IMR-90 (cell line): ENCODE results near the gene RPLP1. TPM values are rescaled to one million over a fixed set of nuclear protein-coding genes. Genes with fewer than 3 reads are reported as not detected.

Source experiments
- ATAC-seq: fragments of 200-7000 bp; cut with Tn5 transposase; 2 replicates; pipeline ENCODE4 v1.9.1; 2020; ENCODE audit warnings: low read depth, mild to moderate bottlenecking, moderate library complexity
- Bru-seq: library from RNA; stranded (reverse); fragments of 400-500 nt; gene quantifications from one replicate; lab custom pipeline; 2021; lab: Mats Ljungman, UMichigan
- BruChase-seq, 2 experiments: library from RNA; stranded (reverse); fragments of 400-500 nt; gene quantifications; one replicate each; lab custom pipeline; 2021; lab: Mats Ljungman, UMichigan
- BruUV-seq: library from RNA; stranded (reverse); fragments of 400-500 nt; replicated peaks from 2 replicates; lab custom pipeline; 2021; lab: Mats Ljungman, UMichigan
- CTCF ChIA-PET: fragments of 300-600 bp; formaldehyde crosslinking; extraction: SDS; loops from one replicate; lab custom pipeline; 2021; ENCODE audit warnings: antibody characterized with exemption; lab: Yijun Ruan, JAX
- POLR2A ChIA-PET: fragments of 300-600 bp; sonication (Branson Sonifier 250); formaldehyde crosslinking; loops from one replicate; lab custom pipeline; 2022; ENCODE audit warnings: antibody characterized with exemption; ENCODE audit not compliant: unreplicated experiment; lab: Charles Lee
- DNase-seq: peaks from one replicate; pipeline ENCODE4 v3.0.0; 2013
- H2AFZ ChIP-seq: replicated peaks from 2 replicates; pipeline ENCODE3; 2013; ENCODE audit warnings: low read length, mild to moderate bottlenecking; ENCODE audit not compliant: poor library complexity
- H2AK5ac ChIP-seq: 2 replicates; pipeline ENCODE4 v1.6.1; 2013; ENCODE audit warnings: low read depth, low read length, inconsistent platforms
- H2AK9ac ChIP-seq: replicated peaks from 2 replicates; pipeline ENCODE3; 2013; ENCODE audit warnings: mild to moderate bottlenecking, low read depth, low read length, moderate library complexity; ENCODE audit not compliant: poor library complexity
- H2BK120ac ChIP-seq: 2 replicates; pipeline ENCODE4 v1.6.1; 2013; ENCODE audit warnings: low read depth, low read length, inconsistent platforms
- H2BK15ac ChIP-seq: 3 replicates; pipeline ENCODE4 v1.6.1; 2013; ENCODE audit warnings: low read depth, low read length, inconsistent platforms
- H2BK20ac ChIP-seq: 2 replicates; pipeline ENCODE4 v1.6.1; 2013; ENCODE audit warnings: low read depth, mild to moderate bottlenecking, inconsistent platforms, low read length, moderate library complexity
- H2BK5ac ChIP-seq: 2 replicates; pipeline ENCODE4 v1.6.1; 2013; ENCODE audit warnings: mild to moderate bottlenecking, low read depth, low read length, inconsistent platforms; ENCODE audit not compliant: poor library complexity, severe bottlenecking
- H3K14ac ChIP-seq: replicated peaks from 2 replicates; pipeline ENCODE4 v1.6.1; 2013; ENCODE audit warnings: low read depth, low read length, inconsistent platforms
- H3K18ac ChIP-seq: 2 replicates; pipeline ENCODE4 v1.6.1; 2013; ENCODE audit warnings: low read depth, low read length, control low read depth
- H3K23ac ChIP-seq: 2 replicates; pipeline ENCODE4 v1.6.1; 2013; ENCODE audit warnings: low read depth, low read length, inconsistent platforms
- H3K27ac ChIP-seq: 2 replicates; pipeline ENCODE4 v1.5.1; 2013; ENCODE audit warnings: mild to moderate bottlenecking, control low read depth, low read length; ENCODE audit not compliant: insufficient read depth
- H3K27me3 ChIP-seq: 2 replicates; pipeline ENCODE4 v1.6.1; 2013; ENCODE audit warnings: low read length; ENCODE audit not compliant: control insufficient read depth, insufficient read depth
- H3K36me3 ChIP-seq: 2 replicates; pipeline ENCODE4 v1.6.1; 2013; ENCODE audit warnings: low read length, mixed read lengths; ENCODE audit not compliant: control insufficient read depth, insufficient read depth
- H3K4ac ChIP-seq: 2 replicates; pipeline ENCODE4 v1.6.1; 2013; ENCODE audit warnings: low read depth, low read length, inconsistent platforms
- H3K4me1 ChIP-seq: 2 replicates; pipeline ENCODE4 v1.6.1; 2013; ENCODE audit warnings: low read length, mixed read lengths; ENCODE audit not compliant: control insufficient read depth, insufficient read depth
- H3K4me2 ChIP-seq: 2 replicates; pipeline ENCODE4 v1.6.1; 2013; ENCODE audit warnings: low read depth, mild to moderate bottlenecking, control low read depth, low read length, moderate library complexity
- H3K4me3 ChIP-seq: 2 replicates; pipeline ENCODE4 v1.5.1; 2013; ENCODE audit warnings: low read depth, mild to moderate bottlenecking, control low read depth, low read length, moderate library complexity; ENCODE audit not compliant: insufficient read depth
- H3K56ac ChIP-seq: 2 replicates; pipeline ENCODE4 v1.6.1; 2013; ENCODE audit warnings: low read length, inconsistent platforms; ENCODE audit not compliant: insufficient read depth; ENCODE audit errors: extremely low read depth
- H3K79me1 ChIP-seq, 2 experiments: 2 replicates each; pipeline ENCODE4 v1.6.1; 2013; ENCODE audit warnings: low read length in 2 of 2, inconsistent platforms in 1 of 2, low read depth in 1 of 2
- H3K9ac ChIP-seq: 2 replicates; pipeline ENCODE4 v1.6.1; 2013; ENCODE audit warnings: low read depth, low read length, control low read depth
- H3K9me1 ChIP-seq: 2 replicates; pipeline ENCODE4 v1.6.1; 2013; ENCODE audit warnings: low read length, inconsistent platforms; ENCODE audit not compliant: insufficient read depth
- H3K9me3 ChIP-seq: 2 replicates; pipeline ENCODE4 v1.6.1; 2013; ENCODE audit warnings: low read length; ENCODE audit not compliant: control insufficient read depth, insufficient read depth
- H4K20me1 ChIP-seq: 2 replicates; pipeline ENCODE4 v1.6.1; 2013; ENCODE audit warnings: low read length, inconsistent platforms; ENCODE audit not compliant: insufficient read depth
- H4K5ac ChIP-seq: 2 replicates; pipeline ENCODE4 v1.6.1; 2013; ENCODE audit warnings: mild to moderate bottlenecking, low read depth, low read length, control low read depth
- H4K8ac ChIP-seq, 2 experiments: 2 replicates each; pipeline ENCODE4 v1.6.1; 2013; ENCODE audit warnings: low read depth in 2 of 2, low read length in 2 of 2, control low read depth in 1 of 2, inconsistent platforms in 1 of 2
- H4K91ac ChIP-seq: 2 replicates; pipeline ENCODE4 v1.6.1; 2013; ENCODE audit warnings: low read depth, low read length, inconsistent platforms; ENCODE audit not compliant: insufficient read depth
- CEBPB ChIP-seq: IDR thresholded peaks from 2 replicates; pipeline ENCODE4 v1.6.1; 2012; ENCODE audit warnings: low read depth, low read length, improper control_type of control experiment
- CHD1 ChIP-seq: IDR thresholded peaks from 2 replicates; pipeline ENCODE4 v1.6.1; 2012; ENCODE audit warnings: low read depth, low read length, improper control_type of control experiment
- MAZ ChIP-seq: IDR thresholded peaks from 2 replicates; pipeline ENCODE4 v1.6.1; 2012; ENCODE audit warnings: low read depth, mild to moderate bottlenecking, low read length, improper control_type of control experiment, moderate library complexity, borderline replicate concordance
- MXI1 ChIP-seq: IDR thresholded peaks from 2 replicates; pipeline ENCODE4 v1.6.1; 2012; ENCODE audit warnings: low read depth, mild to moderate bottlenecking, low read length, moderate library complexity, borderline replicate concordance
- POLR2A ChIP-seq: IDR thresholded peaks from 2 replicates; pipeline ENCODE4 v1.6.1; 2012; ENCODE audit warnings: mild to moderate bottlenecking, low read depth, low read length
- RAD21 ChIP-seq: IDR thresholded peaks from 2 replicates; pipeline ENCODE4 v1.6.1; 2012; ENCODE audit warnings: low read length, improper control_type of control experiment
- SMC3 ChIP-seq: fragments of 150-350 bp; IDR thresholded peaks from 2 replicates; pipeline ENCODE4 v1.6.1; 2016; ENCODE audit warnings: low read depth, mild to moderate bottlenecking, antibody characterized with exemption, low read length, moderate library complexity
- USF2 ChIP-seq: fragments of 150-350 bp; IDR thresholded peaks from 2 replicates; pipeline ENCODE4 v1.6.1; 2017; ENCODE audit warnings: mild to moderate bottlenecking, antibody characterized with exemption, low read length, low read depth
- WGBS, 2 experiments: methylation state at CpG; one replicate each; pipeline versions ENCODE4 v1.1.5 to v1.1.7; 2013; ENCODE audit warnings: missing lambda C conversion rate in 2 of 2; ENCODE audit not compliant: insufficient read length in 1 of 2; ENCODE audit errors: extremely low coverage in 2 of 2; 5-methylcytosine and 5-hydroxymethylcytosine counted together
- dilution Hi-C: fragments of 300-500 bp; cut with HindIII; formaldehyde crosslinking; loops from one replicate; pipeline ENCODE4 v1.14.3; 2018; ENCODE audit warnings: low sequenced_read_pairs; ENCODE audit not compliant: unreplicated experiment
- in situ Hi-C: fragments of 300-500 bp; cut with MboI; formaldehyde crosslinking; loops from 3 replicates; pipeline ENCODE4 v1.14.3; 2019; ENCODE audit warnings: low sequenced_read_pairs, inconsistent platforms, mixed read lengths
- intact Hi-C: fragments of 100-400 bp; cut with micrococcal nuclease; formaldehyde crosslinking; loops from 2 replicates; pipeline ENCODE4 v1.10.0; 2022
- long read RNA-seq: library from polyadenylated mRNA; unstranded; transcript quantifications from one replicate; pipeline ENCODE4 v2.0.0, GENCODE V29; 2021; ENCODE audit not compliant: unreplicated experiment
- polyA plus RNA-seq, 3 experiments: library from polyadenylated mRNA; depleted of rRNA; stranded (reverse); fragments of >200 nt; gene quantifications; 2 replicates each; pipeline ENCODE4 v1.2.3, GENCODE V29; 2012; ENCODE audit warnings: low replicate concordance in 1 of 3
- total RNA-seq: library from RNA; depleted of rRNA; stranded (reverse); fragments of >200 nt; gene quantifications from 2 replicates; pipeline ENCODE4 v1.2.3, GENCODE V29; 2012; rRNA removed

RPLP1 gene
- 97.0 and 132 TPM in 2 replicates for total RNA-seq
- 1,440 and 1,469 TPM in 2 replicates for polyA plus RNA-seq (2012; rRNA removed)
- polyA plus RNA-seq (2012; cell fraction: cytosol; rRNA removed): 865 and 2,195 TPM in 2 replicates
- polyA plus RNA-seq (2012; cell fraction: nucleus; rRNA removed; ENCODE audit: low replicate concordance): 449 and 618 TPM in 2 replicates
- Bru-seq, nascent RNA: percentile 100 among the genes with signal in this experiment
- percentile 100 among the genes with signal in this experiment for BruChase-seq, experiment 1, labeled RNA remaining after a 6-hour chase
- BruChase-seq, experiment 2, labeled RNA remaining after a 2-hour chase: percentile 100 among the genes with signal in this experiment
- long read RNA-seq, transcript RPLP1-201 (4 exons, 1,197 nt): major isoform, 1,036 of 1,284 reads
- long read RNA-seq, transcript RPLP1-204 (3 exons, 940 nt): minor isoform, 27 of 1,284 reads
- long read RNA-seq, partial matches to known transcripts: 209 of 1,284 reads
- long read RNA-seq, other reads (novel, unspliced or antisense): 9 of 1,284 reads

- Histone ChIP-seq H4K5ac (peak within 1 kb of the TSS; percentile 80), H4K20me1 (peaks cover 53% of the 10 kb centered on the region), H3K23ac (peak within 1 kb of the TSS; percentile 94), H3K9ac (peak within 1 kb of the TSS; percentile 80), H2BK20ac (peak within 1 kb of the TSS; percentile 20; the same call in 1 of the 2 replicates), H2BK120ac (peak within 1 kb of the TSS; percentile 58), H2AK9ac (peak within 1 kb of the TSS; percentile 84), H3K9me3 (no peaks in the 10 kb centered on the region), H2BK15ac (peak within 1 kb of the TSS; percentile 12; the same call in 1 of the 3 replicates), H3K27me3 (no peaks in the 10 kb centered on the region), H2BK5ac (peak within 1 kb of the TSS; percentile 64), H2AFZ (peak within 1 kb of the TSS; percentile 96), H3K4ac (peak within 1 kb of the TSS; percentile 82), H3K27ac (peak within 1 kb of the TSS; percentile 80), H3K79me1 (peaks cover 5 to 55% of the 10 kb centered on the region in 2 experiments; a peak in 2 of 4 replicates), H3K9me1 (peaks cover 20% of the 10 kb centered on the region), H3K36me3 (peaks cover 24% of the 10 kb centered on the region), H3K4me3 (peak within 1 kb of the TSS; percentile 70), H3K18ac (peak within 1 kb of the TSS; percentile 13), H3K4me1 (peaks cover 13% of the 10 kb centered on the region), H4K8ac (peak within 1 kb of the TSS; percentile 95 to 97), H4K91ac (peak within 1 kb of the TSS; percentile 87), H3K4me2 (peak within 1 kb of the TSS; percentile 99), H3K14ac (peak within 1 kb of the TSS; percentile 97), H2AK5ac (peak within 1 kb of the TSS; percentile 90), H3K56ac (peak within 1 kb of the TSS; percentile 87)
- peak; percentile 94 for DNase-seq
- TF ChIP-seq RAD21 (no peak), CHD1 (peak; percentile 95), MXI1 (peak; percentile 61), POLR2A (peak; percentile 99), MAZ (peak; percentile 20; the same call in 1 of the 2 replicates), CEBPB (0 out of 2 replicates have a peak, but pooled peaks have one; percentile 2), SMC3 (no peak), USF2 (peak; percentile 68; the same call in 1 of the 2 replicates)
- no TSS peak for BruUV-seq
- POLR2A ChIA-PET: interaction anchor here (0.6 to 3.4 kb wide), 5 partner anchors 10 to 1327 kb away, joined by 3 to 17 read pairs (median 5); partner anchors contain the start of gene KIF23
- 0% methylated on average over 48 of the region's 77 CpGs; no CpG with 5 or more reads in 1 of the 2 experiments for WGBS, 2 experiments
- in situ Hi-C loops: no loop called here
- CTCF ChIA-PET: interaction anchor here (0.6 to 1.6 kb wide), 2 partner anchors 10 to 730 kb away, joined by 6 to 7 read pairs; no protein-coding TSS in a partner anchor
- dilution Hi-C loops: no loop called here
- peak; percentile 93 for ATAC-seq
- intact Hi-C loops: loop anchor here (2.0 to 10.0 kb wide), 2 partner anchors 38 to 288 kb away; partner anchors contain the start of genes GLCE and KIF23
Observed at GRCh38 chr15:69452692-69453521, at the start of gene RPLP1. TSS of gene RPLP1 (plus strand) at chr15:69452818. CDS start at chr15:69452949, 131 bp downstream.
